HG03558 (cell line): Measurements from ENCODE around the gene SCMH1.
"Not testable (repeated sequence)": the region's sequence is repeated elsewhere in the genome, so short reads cannot be mapped to it uniquely, and the experiment has no call there.

Experiments used
- ATAC-seq: cut with Tn5 transposase; IDR thresholded peaks from one replicate; pipeline ENCODE4 v1.9.1; 2021; ENCODE audit warnings: moderate number of reproducible peaks; ENCODE audit not compliant: unreplicated experiment; ENCODE audit errors: extremely low read depth

The SCMH1 gene

DNA sequence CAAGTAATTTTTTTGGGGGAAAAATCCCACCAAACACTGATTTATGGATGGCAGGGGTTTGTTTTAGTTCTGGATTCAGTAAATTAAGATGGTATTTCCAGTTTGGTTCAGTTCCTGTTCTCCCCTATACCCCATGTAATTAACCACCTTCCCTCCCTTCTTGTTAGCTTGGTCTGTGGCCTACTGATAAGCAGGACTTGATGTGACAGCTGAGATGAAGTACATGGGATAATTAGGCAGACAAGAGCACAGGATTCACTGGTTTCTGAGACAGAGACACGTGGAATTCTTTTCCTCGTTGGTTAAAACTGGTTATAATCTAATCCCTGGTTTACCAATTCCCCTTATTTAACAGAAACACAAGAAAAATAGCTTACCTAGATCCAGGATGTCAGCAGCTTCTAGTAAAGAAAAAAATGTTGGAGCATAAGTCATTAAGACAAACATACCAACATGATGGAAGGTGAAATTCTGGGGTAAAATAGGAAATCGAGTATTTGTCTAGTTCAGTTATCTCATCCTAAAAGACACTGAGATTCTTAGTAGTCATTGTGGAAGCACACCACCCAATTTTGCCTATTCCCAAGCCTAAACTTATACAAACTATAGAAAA lies 81.5 kb downstream of the SCMH1 start:
- ATAC-seq: no peak

DNA sequence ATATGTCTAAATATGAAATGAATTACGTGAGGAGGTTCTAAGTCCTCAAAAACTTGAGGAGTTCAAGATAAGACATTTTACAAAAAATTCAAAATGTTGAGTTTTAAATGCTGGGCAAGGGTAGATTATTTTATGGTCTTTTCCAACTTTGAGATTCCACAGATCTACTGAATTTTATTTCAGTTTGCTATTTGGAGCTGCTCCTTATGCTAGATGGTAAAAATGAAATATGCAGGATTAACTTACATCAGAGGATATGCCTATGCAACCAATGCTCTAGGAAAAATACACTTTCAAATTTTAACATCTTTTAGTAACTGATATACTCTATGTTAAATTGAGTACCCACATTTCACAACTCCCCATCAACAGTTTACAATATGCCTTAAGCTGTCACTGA lies 83.1 kb downstream of the SCMH1 start:
- no peak for ATAC-seq

DNA sequence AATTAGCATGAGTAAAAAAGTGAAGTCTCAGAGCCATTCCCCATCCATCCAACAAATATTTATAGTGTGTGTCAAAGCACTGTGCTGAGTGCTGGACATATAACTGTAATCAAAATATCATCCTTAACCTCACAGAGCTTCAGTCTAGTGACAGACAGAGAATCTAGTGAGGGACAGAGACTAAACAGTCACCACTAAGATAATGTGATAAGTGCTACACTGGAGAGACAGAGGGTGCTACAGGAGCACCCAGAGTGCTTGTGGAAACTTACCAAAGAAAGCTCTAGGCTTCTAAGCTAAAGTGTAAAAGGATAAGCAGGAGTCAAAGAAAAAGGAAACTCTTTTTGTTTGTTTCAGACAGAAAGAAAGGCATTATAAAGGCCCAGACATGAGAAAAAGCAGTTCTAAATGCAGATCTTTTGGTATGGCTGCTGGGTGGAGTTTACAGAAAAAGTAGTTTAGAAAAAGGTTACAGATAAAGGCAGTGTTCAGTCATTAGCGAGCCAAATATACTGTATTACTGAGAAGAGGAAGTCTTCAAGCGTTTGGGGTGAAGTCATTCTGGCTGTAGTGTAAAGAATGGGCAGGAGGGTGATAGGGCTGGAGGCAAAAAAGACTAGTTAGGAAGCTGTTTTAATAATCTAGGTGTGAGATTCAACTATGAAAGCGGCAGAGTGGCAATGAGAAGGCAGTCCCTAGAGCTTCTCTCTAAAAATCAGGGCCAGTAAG lies 83.8 kb downstream of the SCMH1 start:
- no peak for ATAC-seq

DNA sequence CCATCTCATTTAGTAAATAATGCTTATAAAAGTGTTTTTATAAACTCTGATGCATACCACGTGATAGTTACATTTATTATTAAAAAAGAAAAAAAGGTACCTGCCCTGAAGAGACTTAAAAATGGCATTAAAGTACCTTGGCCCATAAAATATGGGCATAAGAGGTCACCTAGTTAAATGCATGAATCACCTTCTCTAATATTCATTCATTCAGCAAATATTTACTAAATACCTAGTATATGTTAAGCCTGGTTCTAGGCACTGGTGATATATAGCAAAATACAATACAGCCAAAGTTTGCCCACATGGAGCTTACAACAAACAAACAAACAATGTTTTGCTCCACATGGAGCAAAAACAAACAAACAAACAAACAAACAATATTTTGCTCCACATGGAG lies 87.0 kb downstream of the SCMH1 start:
- no peak for ATAC-seq

DNA sequence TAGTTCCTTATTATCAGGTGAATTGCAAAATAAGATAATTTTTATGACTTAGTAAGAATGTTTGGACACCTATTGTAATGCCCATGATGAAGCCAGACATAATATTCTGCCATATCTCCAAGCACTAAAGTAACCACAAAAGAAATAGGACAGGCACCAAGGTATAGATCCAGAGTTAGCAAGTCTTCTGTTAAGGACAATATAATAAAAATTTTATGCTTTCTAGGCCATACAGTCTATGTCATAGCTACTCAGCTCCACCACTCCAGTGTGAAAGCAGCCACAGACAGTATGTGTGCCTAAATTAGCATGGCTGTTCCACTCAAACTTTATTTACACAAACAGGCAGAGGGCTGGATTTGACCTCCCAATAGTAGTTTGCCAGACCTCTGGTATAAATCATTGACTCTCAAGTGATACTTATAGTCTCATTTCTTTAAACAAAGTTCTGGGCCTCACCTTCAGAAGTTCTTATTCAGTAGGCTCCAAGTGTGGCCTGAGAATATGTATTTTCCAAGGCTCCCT lies 88.3 kb downstream of the SCMH1 start:
- ATAC-seq: no peak

DNA sequence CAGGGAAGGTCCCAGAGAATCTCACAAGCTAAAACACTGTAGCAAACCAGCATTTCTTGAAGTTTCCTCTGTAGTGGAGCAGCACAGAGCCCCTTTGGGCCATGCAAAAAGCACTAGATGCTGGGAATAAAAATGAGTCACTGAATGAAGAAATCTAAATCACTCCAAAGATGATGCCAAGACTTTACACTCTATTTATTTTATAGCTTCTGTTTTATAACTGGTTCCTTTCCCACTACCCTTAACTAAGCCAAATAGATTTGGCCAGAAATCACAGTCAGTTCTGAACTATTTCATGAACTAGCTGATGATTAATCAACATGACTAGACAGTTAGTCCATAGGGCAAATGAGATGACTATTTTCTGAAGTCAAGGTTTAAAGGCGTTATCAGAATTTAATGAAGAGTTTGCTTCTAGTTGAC lies 89.5 kb downstream of the SCMH1 start:
- ATAC-seq: no peak

DNA sequence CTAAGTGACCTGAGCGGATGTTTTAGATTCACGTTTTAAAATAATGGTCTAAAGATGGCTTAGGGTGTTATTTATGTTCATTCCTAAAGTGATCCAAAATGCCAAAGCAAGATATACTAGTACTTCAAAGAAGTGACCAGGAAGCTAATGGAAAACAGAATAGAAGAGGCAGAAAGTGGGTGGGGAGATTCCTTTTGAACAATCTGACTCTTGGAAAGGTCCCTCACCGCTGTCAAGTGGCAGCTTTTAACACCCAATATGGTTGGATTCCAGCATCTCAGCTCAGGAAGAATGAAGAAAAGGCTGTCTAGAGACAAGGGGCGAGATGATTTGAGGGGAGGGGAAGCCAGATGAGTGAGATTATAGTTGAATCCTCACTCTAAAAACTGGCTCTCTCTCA lies 90.3 kb downstream of the SCMH1 start:
- ATAC-seq: no peak

DNA sequence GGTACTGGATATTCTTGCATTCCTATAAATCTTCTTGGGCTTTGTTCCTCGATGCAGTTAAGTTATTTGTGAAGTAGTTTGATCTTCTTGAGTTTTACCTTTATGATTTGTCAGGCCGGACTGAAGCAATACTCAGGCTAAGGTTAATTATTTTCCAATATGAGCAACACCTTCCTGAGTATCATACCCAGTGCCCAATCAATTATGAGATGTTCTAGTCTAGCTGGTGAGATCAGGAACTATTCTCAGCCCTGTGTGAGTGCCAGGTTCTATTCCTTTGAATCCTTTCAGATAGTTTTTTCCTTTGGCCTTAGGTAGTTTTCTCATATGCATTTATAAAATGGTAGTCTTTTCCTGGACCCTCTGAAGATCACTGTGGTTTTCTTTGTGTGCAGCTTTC lies 92.5 kb downstream of the SCMH1 start:
- ATAC-seq: no peak

DNA sequence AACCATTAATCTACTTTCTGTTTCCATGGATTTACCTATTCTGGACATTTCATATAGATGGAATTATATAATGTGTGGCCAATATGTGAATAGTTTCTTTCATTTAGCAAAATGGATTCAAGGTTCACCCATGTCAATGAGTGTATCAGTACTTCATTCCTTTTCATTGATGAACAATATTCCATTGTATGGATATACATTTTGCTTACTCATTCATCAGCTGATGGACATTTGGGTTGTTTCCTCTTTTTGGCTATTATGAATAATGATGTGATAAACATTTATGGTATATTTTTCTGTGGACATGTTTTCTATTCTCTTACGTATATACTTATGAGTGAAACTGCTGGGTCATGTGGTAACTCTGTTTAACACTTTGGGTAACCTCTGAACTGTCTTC lies 97.8 kb downstream of the SCMH1 start:
- no peak for ATAC-seq

DNA sequence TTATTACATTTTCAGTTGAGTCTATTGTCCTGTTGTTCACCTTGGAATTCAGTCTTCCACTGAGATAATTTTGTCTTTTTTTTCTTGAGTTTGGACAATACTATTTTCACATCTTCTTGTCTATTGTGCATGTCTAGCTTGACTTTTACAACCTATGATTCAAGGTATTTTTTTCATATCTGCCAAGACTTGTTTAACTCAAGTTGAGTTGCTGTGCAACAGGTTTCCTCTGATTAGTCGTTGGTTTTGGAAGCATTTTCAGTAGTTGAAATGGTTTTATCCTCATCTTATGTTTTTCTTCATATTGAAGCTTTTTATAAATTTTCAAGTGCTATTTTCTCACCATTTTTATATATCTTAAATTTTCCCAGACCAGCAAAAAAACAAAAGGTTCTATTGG lies 103.6 kb downstream of the SCMH1 start:
- no peak for ATAC-seq

DNA sequence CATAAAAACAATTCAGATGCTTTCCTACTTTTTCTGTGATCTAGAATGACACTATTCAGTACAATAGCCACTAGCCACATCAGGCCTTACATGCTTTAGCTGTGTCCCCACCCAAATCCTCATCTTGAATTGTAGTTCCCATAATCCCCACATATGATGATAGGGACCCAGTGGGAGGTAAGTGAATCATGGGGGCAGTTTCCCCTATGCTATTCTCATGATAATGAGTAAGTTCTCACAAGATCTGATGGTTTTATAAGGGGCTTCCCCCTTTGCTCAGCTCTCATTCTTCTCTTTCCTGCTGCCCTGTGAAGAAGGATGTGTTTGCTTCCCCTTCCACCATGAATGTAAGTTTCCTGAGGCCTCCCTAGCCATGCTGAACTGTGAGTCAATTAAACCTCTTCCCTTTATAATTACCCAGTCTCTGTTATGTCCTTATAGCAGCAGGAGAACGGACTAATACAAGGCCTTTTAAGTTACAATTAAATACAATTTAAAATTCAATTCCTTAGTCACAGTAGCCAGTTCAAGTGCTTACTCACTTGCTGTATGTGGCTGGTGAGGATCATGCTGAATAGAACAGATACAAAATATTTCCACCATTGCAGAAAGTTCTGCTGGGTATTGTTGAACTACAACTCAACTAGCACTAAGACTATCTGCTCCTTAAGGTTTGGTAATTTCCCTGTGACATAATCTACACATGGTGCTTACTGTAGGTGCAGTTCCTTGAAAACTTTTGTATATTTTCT lies 106.7 kb downstream of the SCMH1 start:
- ATAC-seq: no peak

DNA sequence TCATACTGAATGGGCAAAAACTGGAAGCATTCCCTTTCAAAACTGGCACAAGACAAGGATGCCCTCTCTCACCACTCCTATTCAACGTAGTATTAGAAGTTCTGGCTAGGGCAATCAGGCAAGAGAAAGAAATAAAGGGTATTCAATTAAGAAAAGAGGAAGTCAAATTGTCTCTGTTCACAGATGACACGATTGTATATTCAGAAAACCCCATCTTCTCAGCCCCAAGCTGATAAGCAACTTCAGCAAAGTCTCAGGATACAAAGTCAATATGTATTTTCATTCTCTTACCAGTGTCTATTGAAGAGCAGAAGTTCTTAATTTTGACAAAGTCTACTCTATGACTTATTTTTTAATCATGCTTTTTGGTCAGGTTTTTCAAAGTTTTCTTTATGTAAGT lies 107.8 kb downstream of the SCMH1 start:
- ATAC-seq: not testable (repeated sequence)

DNA sequence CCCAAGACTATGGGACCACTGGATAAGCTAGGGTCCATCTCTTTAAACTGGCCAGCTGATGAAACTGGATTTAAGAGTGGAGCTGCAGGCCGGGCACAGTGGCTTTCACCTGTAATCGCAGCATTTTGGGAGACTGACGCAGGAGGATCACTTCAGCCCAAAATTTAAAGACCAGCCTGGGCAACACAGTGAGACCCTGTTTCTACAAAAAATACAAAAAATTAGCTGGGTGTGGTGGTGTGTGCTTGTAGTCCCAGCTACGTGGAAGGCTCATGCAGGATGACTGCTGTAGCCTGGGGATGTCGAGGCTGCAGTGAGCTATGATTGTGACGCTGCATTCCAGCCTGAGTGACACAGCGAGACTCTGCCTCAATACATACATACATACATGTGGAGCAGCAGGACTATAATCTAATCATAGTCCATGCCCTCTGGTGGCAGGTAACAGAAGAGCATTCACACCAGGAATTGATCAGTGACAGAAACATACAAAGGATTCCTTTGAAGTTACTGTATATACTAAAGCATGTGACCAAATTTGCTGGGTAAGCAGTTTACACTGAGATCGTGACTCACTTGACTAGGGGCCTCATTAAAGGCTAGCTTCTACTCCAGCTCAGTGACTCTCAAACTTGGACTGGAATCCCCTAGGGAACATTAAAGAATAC lies 119.1 kb downstream of the SCMH1 start:
- no peak for ATAC-seq

DNA sequence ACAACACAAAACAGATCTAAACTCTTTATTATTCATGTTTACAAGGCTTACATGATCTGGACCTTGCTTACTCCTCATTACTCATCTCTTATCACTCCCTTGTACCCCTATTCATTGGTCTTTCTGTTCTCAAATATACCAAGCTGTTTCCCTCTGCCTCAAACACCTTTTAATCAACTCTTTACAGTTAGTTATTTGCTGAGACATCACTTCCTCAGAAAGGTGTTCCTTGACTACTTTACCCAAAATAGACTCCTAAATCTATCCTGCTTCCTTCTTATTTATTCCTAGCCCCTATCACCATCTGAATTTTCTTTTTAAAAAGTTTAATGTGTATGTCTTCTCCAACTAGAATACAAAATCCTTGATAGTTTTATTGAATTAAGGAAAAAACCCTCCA lies 120.0 kb downstream of the SCMH1 start:
- no peak for ATAC-seq

DNA sequence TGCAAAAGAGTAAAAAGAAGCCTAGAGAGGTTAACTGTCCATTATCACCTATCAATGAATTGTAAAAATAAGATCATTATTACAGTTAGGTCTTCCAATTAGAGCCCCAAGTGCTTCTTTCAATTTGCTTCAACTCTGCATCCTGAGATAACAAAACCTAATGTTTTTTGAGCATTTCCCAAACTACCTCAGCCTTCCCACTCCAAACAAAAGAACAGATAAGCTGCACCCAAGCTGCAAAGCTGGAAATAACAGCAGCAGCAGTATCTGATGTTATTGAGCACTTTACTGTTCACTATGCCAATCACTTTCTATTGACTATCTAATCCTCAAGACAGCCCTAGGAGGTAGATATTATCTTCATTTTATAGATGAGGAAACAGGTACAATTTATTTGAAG lies 123.5 kb downstream of the SCMH1 start:
- no peak for ATAC-seq

DNA sequence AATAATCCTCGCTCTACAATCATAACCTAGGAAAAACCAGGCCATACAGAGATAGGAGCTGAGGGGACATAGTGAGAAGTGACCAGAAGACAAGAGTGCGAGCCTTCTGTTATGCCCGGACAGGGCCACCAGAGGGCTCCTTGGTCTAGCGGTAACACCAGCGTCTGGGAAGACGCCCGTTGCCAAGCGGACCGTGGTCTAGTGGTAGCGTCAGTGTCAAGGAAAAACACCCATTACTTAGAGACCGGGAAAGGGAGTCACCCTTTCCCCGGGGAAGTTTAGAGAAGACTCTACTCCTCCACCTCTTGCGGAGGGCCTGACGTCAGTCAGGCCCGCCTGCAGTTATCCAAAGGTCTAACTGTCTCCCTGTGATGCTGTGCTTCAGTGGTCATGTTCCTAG lies 124.9 kb downstream of the SCMH1 start:
- not testable (repeated sequence) for ATAC-seq

DNA sequence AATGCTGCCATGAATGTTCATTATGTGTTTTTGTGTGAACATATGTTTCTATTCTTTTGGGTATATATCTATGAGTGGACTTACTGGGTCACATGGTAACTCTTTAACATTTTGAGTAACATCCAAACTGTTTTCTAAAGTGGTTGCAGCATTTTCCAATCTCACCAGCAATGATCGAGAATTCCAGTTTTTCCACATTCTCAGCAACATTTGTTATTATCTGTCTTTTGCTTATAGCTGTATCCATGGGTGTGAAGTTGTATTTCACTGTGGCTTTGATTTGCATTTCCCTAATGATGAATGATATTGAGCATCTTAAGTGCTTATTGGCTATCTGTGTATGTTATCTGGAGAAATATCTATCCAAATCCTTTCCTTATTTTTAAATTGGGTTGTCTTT lies 131.4 kb downstream of the SCMH1 start:
- ATAC-seq: no peak

DNA sequence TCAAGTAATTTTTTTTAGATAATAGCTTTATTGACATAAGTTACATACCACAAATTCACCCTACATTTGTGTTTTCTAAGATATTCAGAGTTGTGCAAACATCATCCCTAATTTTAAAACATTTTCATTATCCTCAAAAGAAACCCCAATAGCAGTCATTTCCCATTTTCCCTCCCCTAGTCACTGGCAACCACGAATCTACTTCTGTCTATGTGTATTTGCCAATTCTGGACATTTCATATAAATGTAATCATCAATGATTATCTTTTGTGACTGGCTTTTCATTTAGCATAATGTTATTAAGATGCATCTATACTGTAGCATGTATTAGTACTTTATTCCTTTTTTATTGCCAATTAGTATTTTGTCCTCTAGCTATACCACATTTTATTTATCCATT lies 131.8 kb downstream of the SCMH1 start:
- no peak for ATAC-seq

DNA sequence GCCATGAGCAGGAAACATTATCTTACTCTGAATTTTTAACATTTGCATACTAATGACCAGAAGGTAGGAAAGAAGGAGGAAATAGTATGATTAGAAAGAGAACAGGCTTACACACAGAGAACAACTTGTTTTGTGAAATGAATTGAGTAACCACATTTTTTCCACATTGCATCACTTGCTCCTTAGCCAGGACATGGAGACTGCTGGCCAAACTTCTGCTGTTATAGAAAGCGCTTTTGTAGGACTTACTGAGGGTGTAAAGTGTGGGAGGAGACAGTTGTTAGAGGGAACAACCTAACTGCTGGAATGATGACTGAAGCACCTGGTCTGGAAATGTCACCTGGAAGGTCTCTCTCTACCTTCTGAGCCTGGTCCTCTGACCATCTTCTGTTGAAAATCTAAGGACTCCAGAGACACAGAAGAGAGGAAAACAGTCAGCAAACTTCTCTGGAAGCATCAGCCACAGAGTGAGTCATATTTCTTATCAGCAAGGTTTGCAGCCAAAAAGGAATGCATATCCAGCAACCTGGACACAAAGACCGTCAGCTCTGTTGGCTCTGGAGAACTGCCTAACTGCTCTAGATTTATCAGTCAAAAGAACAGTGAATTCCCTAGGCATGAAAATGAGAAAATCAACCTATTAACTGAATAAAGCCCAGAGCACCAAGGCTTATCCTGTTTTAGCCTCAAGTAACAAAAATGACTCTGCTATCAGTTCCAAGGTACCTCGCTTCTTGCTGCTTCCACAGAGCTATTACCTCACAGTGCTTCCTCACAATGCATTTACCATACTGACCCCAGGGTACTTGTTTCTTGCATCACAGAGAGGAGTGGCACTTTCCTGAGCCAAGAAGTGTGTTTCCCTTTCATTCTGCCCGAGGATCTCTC lies 132.6 kb downstream of the SCMH1 start:
- ATAC-seq: no peak
